GM19455 (cell line): ENCODE results near the gene ZNF660.

Experiments used
- ATAC-seq: cut with Tn5 transposase; IDR thresholded peaks from one replicate; pipeline ENCODE4 v1.9.1; 2021; ENCODE audit not compliant: unreplicated experiment

Gene ZNF660

GRCh38 chr3:44628716-44629115 lies 44.0 kb downstream of the ZNF660 start:
- no peak for ATAC-seq

GRCh38 chr3:44632193-44632592 lies 47.4 kb downstream of the ZNF660 start:
- ATAC-seq = no peak

- no peak for ATAC-seq
These were observed 57.6 kb downstream of the ZNF660 start for GRCh38 chr3:44642337-44642736.

- no peak for ATAC-seq
These were observed 58.3 kb downstream of the ZNF660 start for GRCh38 chr3:44643024-44643423.

- ATAC-seq = no peak
These were observed 63.0 kb downstream of the ZNF660 start for GRCh38 chr3:44647771-44648170.

- ATAC-seq = peak; percentile 97
These were observed 63.9 kb downstream of the ZNF660 start, which contains the start of gene ZNF35 for GRCh38 chr3:44648564-44649229. TSS of gene ZNF35 (plus strand) at chr3:44648732. CDS start at chr3:44651068, 2,336 bp downstream.
